ENCODE results near the gene GFAP. TPM values are rescaled to one million over a fixed set of nuclear protein-coding genes. Genes with fewer than 3 reads are reported as not detected.

Gene GFAP
- polyA plus RNA-seq, 1 of the 3 experiments (the other 2 are of a cell fraction) = 0.48 TPM

DNA sequence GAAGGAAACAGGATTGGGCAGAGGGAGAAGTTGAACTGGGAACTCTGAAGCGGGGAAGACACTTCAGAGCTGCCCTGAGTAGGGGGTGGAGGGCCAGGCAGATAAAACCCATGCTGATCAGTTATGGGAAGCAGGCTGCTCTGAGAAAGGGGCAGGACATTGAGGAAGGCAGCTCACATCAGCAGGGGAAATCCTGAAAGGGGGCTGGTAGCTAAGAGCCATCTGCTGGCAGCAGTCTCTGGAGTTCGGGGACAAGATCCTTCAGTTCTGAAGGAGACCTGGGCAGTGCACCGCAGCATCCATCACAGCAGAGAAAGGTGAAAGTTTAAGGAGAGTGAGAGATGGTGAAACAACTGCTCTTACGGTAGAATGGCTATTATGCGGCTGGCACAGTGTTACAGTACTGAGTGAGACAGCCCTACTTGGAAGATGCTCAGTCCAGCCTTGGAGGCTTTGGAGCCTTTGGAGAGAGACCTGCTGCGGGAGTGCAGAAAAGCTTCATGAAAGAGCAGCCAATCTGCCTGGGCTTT lies 37.7 kb upstream of the GFAP start:
- ChIA-PET POLR2A (no interaction called here), CTCF (interaction anchor here (0.6 to 12.6 kb wide), 3 partner anchors 15 to 941 kb away, joined by 3 to 119 read pairs (median 3); partner anchors contain the start of gene C1QL1)
- no peaks in the 10 kb centered on the region for H3K27me3 ChIP-seq (ENCODE audit: insufficient read depth)
- H3K79me2 ChIP-seq (ENCODE audit: insufficient read depth) = no peaks in the 10 kb centered on the region
- no peak overlapping the region for H3K9ac ChIP-seq
- no peak overlapping the region for H2AFZ ChIP-seq (ENCODE audit: low read depth)
- no peaks in the 10 kb centered on the region for H3K9me2 ChIP-seq
- H3K4me1 ChIP-seq (ENCODE audit: control insufficient read depth in 1 of 2, insufficient read depth in 2 of 2, low read depth in 1 of 2, low read length in 1 of 2) = peaks cover 0 to 27% of the 10 kb centered on the region in 2 experiments; a peak in 1 of 4 replicates
- H3F3A ChIP-seq (replicated peaks; ENCODE audit: insufficient read depth) = peaks cover 4% of the 10 kb centered on the region
- no peak for DNase-seq
- H3K27ac ChIP-seq (ENCODE audit: low read depth in 2 of 2, low read length in 1 of 2) = no peak overlapping the region
- no peaks in the 10 kb centered on the region for H4K20me1 ChIP-seq (ENCODE audit: insufficient read depth)
- H3K36me3 ChIP-seq (replicated peaks in 1 of 2; ENCODE audit: control insufficient read depth in 1 of 2, insufficient read depth in 2 of 2, low read length in 1 of 2) = no peaks in the 10 kb centered on the region
- 82% methylated on average over 6 of the region's 6 CpGs for WGBS (ENCODE audit: low lambda C conversion rate)
- H3K4me2 ChIP-seq = no peak overlapping the region
- no peak for TF ChIP-seq TAF1 (IDR thresholded peaks at IDR 0.05; ENCODE audit: borderline replicate concordance, low read depth, low read length)
- H3K4me3 ChIP-seq (ENCODE audit: low read depth in 2 of 2, low read length in 1 of 2) = no peak overlapping the region
- H3K9me3 ChIP-seq = no peaks in the 10 kb centered on the region

DNA sequence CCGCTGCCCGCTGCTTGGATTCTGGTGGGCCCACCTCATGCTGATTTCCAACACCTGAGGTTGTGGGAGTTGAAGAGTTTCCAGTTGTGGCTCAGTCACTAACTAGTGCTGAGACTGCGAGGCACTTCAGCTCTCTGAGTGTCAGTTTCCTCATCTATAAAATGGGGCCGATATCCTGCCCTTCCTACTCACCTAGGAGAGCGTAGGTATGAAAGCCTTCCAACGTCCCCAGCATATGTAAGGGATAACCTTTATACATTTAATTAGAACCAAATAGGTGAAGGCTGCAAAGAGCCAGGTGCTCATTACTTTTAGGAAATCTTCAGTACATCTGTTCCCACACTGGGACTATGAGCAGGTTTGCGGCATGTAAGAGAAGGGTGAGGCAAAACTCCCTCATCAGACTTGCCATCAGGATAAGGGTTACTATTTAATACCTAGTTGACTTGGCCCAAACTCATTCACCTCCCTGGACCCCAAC lies 33.1 kb upstream of the GFAP start:
- Histone ChIP-seq H3K9me3 (no peaks in the 10 kb centered on the region), H3K4me2 (peak overlapping the region; percentile 95), H3K4me3 (ENCODE audit: low read depth in 2 of 2, low read length in 1 of 2) (peak overlapping the region; percentile 72 to 74), H3K9ac (peak overlapping the region; percentile 85), H3K36me3 (replicated peaks in 1 of 2; ENCODE audit: control insufficient read depth in 1 of 2, insufficient read depth in 2 of 2, low read length in 1 of 2) (peaks cover 0 to 16% of the 10 kb centered on the region in 2 experiments), H3K9me2 (no peaks in the 10 kb centered on the region), H3K79me2 (ENCODE audit: insufficient read depth) (peaks cover 42% of the 10 kb centered on the region), H2AFZ (ENCODE audit: low read depth) (peak overlapping the region; percentile 60), H3F3A (replicated peaks; ENCODE audit: insufficient read depth) (peaks cover 13% of the 10 kb centered on the region), H3K27me3 (ENCODE audit: insufficient read depth) (no peaks in the 10 kb centered on the region), H3K4me1 (ENCODE audit: control insufficient read depth in 1 of 2, insufficient read depth in 2 of 2, low read depth in 1 of 2, low read length in 1 of 2) (peaks cover 0 to 4% of the 10 kb centered on the region in 2 experiments; a peak in 1 of 4 replicates), H3K27ac (ENCODE audit: low read depth in 2 of 2, low read length in 1 of 2) (peak overlapping the region; percentile 61 to 82; a peak in 3 of 4 replicates), H4K20me1 (ENCODE audit: insufficient read depth) (no peaks in the 10 kb centered on the region)
- no peak for DNase-seq
- ChIA-PET POLR2A (interaction anchor here (1.3 kb wide), 1 partner anchor 84 kb away, joined by 3 read pairs; no protein-coding TSS in a partner anchor), CTCF (interaction anchor here (0.9 kb wide), 1 partner anchor 73 kb away, joined by 3 read pairs; no protein-coding TSS in a partner anchor)
- 88% methylated on average over 7 of the region's 7 CpGs for WGBS (ENCODE audit: low lambda C conversion rate)
- TF ChIP-seq MEF2A (IDR thresholded peaks at IDR 0.05; ENCODE audit: borderline replicate concordance, low read depth) (no peak), FOXM1 (IDR thresholded peaks at IDR 0.05; ENCODE audit: low read depth) (no peak), RCOR1 (IDR thresholded peaks at IDR 0.05; ENCODE audit: low read length) (no peak)
- TF ChIP-seq, protein P1, sequence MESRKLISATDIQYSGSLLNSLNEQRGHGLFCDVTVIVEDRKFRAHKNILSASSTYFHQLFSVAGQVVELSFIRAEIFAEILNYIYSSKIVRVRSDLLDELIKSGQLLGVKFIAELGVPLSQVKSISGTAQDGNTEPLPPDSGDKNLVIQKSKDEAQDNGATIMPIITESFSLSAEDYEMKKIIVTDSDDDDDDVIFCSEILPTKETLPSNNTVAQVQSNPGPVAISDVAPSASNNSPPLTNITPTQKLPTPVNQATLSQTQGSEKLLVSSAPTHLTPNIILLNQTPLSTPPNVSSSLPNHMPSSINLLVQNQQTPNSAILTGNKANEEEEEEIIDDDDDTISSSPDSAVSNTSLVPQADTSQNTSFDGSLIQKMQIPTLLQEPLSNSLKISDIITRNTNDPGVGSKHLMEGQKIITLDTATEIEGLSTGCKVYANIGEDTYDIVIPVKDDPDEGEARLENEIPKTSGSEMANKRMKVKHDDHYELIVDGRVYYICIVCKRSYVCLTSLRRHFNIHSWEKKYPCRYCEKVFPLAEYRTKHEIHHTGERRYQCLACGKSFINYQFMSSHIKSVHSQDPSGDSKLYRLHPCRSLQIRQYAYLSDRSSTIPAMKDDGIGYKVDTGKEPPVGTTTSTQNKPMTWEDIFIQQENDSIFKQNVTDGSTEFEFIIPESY (IDR thresholded peaks at IDR 0.05; ENCODE audit: borderline replicate concordance, low read depth) = no peak

All from SK-N-SH (cell line).